Brain microvascular endothelial cell (primary cell): ENCODE data around the gene FSD2.

Experiments used
- DNase-seq: peaks from one replicate; pipeline ENCODE4 v3.0.0-alpha.2; 2020
- H3K27ac ChIP-seq: fragments of 250-450 bp; sonication (Bioruptor Pico); 2 replicates; pipeline ENCODE4 v1.5.1; 2020; ENCODE audit warnings: mild to moderate bottlenecking, moderate library complexity
- H3K27me3 ChIP-seq: fragments of 250-450 bp; sonication (Bioruptor Pico); replicated peaks from 2 replicates; pipeline ENCODE4 v1.5.1; 2020; ENCODE audit warnings: mild to moderate bottlenecking
- H3K36me3 ChIP-seq: fragments of 250-450 bp; sonication (Bioruptor Pico); replicated peaks from 2 replicates; pipeline ENCODE4 v1.5.1; 2020; ENCODE audit warnings: mild to moderate bottlenecking
- H3K4me3 ChIP-seq: 2 replicates; pipeline ENCODE4 v1.5.1; 2011; ENCODE audit warnings: low read depth, mild to moderate bottlenecking, control low read depth, low read length, moderate library complexity
- CTCF ChIP-seq: IDR thresholded peaks from 2 replicates; pipeline ENCODE4 v1.5.1; 2011; ENCODE audit warnings: low read depth, mild to moderate bottlenecking, moderate library complexity, low read length, control low read depth, inconsistent platforms; ENCODE audit errors: missing control alignments
- in situ Hi-C: cut with HindIII; loops from 2 replicates; pipeline ENCODE4 v1.10.0; 2017; ENCODE audit warnings: low sequenced_read_pairs, low pct_ligation_motif_present

Gene FSD2

GRCh38 chr15:82850731-82851130 is 44.9 kb upstream of the FSD2 start:
- no peak for DNase-seq
- H3K36me3 ChIP-seq = no peaks in the 10 kb centered on the region
- no peaks in the 10 kb centered on the region for H3K27me3 ChIP-seq
- in situ Hi-C loops = no loop called here
- H3K27ac ChIP-seq = no peak overlapping the region
- TF ChIP-seq CTCF = no peak
- H3K4me3 ChIP-seq = no peak overlapping the region

- peak; percentile 60 for DNase-seq
- Histone ChIP-seq H3K36me3 (no peaks in the 10 kb centered on the region), H3K4me3 (no peak overlapping the region), H3K27me3 (no peaks in the 10 kb centered on the region), H3K27ac (no peak overlapping the region)
- TF ChIP-seq CTCF = peak; percentile 87
- in situ Hi-C loops = no loop called here
Measured at GRCh38 chr15:82849556-82850512, 44.0 kb upstream of the FSD2 start.

GRCh38 chr15:82848241-82848993 is 42.5 kb upstream of the FSD2 start:
- H3K27me3 ChIP-seq = no peaks in the 10 kb centered on the region
- no peak for DNase-seq
- in situ Hi-C loops = no loop called here
- H3K4me3 ChIP-seq = no peak overlapping the region
- no peak for TF ChIP-seq CTCF
- no peaks in the 10 kb centered on the region for H3K36me3 ChIP-seq
- H3K27ac ChIP-seq = no peak overlapping the region

- Histone ChIP-seq H3K27me3 (no peaks in the 10 kb centered on the region), H3K36me3 (no peaks in the 10 kb centered on the region), H3K27ac (no peak overlapping the region), H3K4me3 (no peak overlapping the region)
- no peak for TF ChIP-seq CTCF
- DNase-seq = no peak
- in situ Hi-C loops = no loop called here
Measured at GRCh38 chr15:82847703-82848102, 41.8 kb upstream of the FSD2 start.

- H3K27me3 ChIP-seq = no peaks in the 10 kb centered on the region
- no peaks in the 10 kb centered on the region for H3K36me3 ChIP-seq
- no peak overlapping the region for H3K27ac ChIP-seq
- no peak overlapping the region for H3K4me3 ChIP-seq
- no peak for TF ChIP-seq CTCF
- in situ Hi-C loops = no loop called here
- DNase-seq = no peak
Measured at GRCh38 chr15:82846621-82847020, 40.8 kb upstream of the FSD2 start.
